NCI-H524 treated with DMSO at 0.1 percent for 48 hours (cell line): ENCODE data around the gene P4HA2.

Experiments
- DNase-seq: peaks from one replicate; lab custom pipeline; 2025; lab: John Stamatoyannopoulos, UW

The P4HA2 gene

GRCh38 chr5:132227485-132228240, at the start of gene P4HA2:
Gene P4HA2 (minus strand): TSS chr5:132227853. CDS start chr5:132218626, 9,227 bp downstream.
- DNase-seq = no peak

GRCh38 chr5:132277256-132277655, 49.6 kb upstream of the P4HA2 start:
- no peak for DNase-seq

GRCh38 chr5:132275367-132276220, 47.9 kb upstream of the P4HA2 start:
- DNase-seq = no peak

GRCh38 chr5:132274050-132274792, 46.6 kb upstream of the P4HA2 start:
- no peak for DNase-seq

- DNase-seq = no peak
These were observed 46.0 kb upstream of the P4HA2 start for GRCh38 chr5:132273631-132274030.

- no peak for DNase-seq
These were observed 44.9 kb upstream of the P4HA2 start for GRCh38 chr5:132272311-132273210.

- DNase-seq = no peak
These were observed 43.9 kb upstream of the P4HA2 start for GRCh38 chr5:132271251-132272246.

- DNase-seq = no peak
These were observed 43.1 kb upstream of the P4HA2 start for GRCh38 chr5:132270706-132271105.

- DNase-seq = no peak
These were observed 42.6 kb upstream of the P4HA2 start for GRCh38 chr5:132270335-132270665.

- DNase-seq = no peak
These were observed 42.1 kb upstream of the P4HA2 start for GRCh38 chr5:132269635-132270334.

- no peak for DNase-seq
These were observed 41.3 kb upstream of the P4HA2 start for GRCh38 chr5:132268769-132269551.

GRCh38 chr5:132267931-132268768, 40.5 kb upstream of the P4HA2 start:
- DNase-seq = no peak

- DNase-seq = no peak
These were observed 39.6 kb upstream of the P4HA2 start for GRCh38 chr5:132267166-132267739.

- no peak for DNase-seq
These were observed 39.1 kb upstream of the P4HA2 start for GRCh38 chr5:132266836-132267160.

GRCh38 chr5:132266031-132266835, 38.6 kb upstream of the P4HA2 start:
- DNase-seq = no peak

- DNase-seq = no peak
These were observed 37.8 kb upstream of the P4HA2 start for GRCh38 chr5:132265336-132266030.
